ENCODE results near the gene ISG15. TPM values are rescaled to one million over a fixed set of nuclear protein-coding genes. Genes with fewer than 3 reads are reported as not detected.
"Not testable (repeated sequence)": the region's sequence is repeated elsewhere in the genome, so short reads cannot be mapped to it uniquely, and the experiment has no call there.

ISG15 gene
- total RNA-seq, 4 donors from 2014 or later = 36.0 to 70.6 (median 40.8) TPM; not detected in 1

- Histone ChIP-seq H3K4me3 (no peak overlapping the region), H3K36me3 (no peaks in the 10 kb centered on the region), H3K9me3 (no peaks in the 10 kb centered on the region), H3K27ac (no peak overlapping the region), H3K27me3 (no peaks in the 10 kb centered on the region), H3K4me1 (peaks cover 6 to 30% (median 19%) of the 10 kb centered on the region in 4 donors)
- no peak for TF ChIP-seq POLR2A (IDR thresholded peaks at IDR 0.05)
- no peak for TF ChIP-seq POLR2AphosphoS5 (IDR thresholded peaks at IDR 0.05)
- intact Hi-C loops (cut with DNase I; ENCODE audit: low total_unique reads) = loop anchor here (10.0 kb wide), 1 partner anchor 363 kb away; the partner anchor contains the start of gene AURKAIP1
- 77 to 85% methylated on average over 7 to 14 of the region's 14 CpGs for WGBS, 2 donors (ENCODE audit: low coverage in 1 of 2)
- no peak for DNase-seq
- in situ Hi-C loops (cut with MboI; ENCODE audit: low pct_ligation_motif_present in 1 of 4, low pct_unique_long_range_greater_than_20kb in 1 of 4, low sequenced_read_pairs in 3 of 4) = no loop called here
Observed at GRCh38 chr1:1011396-1011949, 1.8 kb upstream of the ISG15 start.

- in situ Hi-C loops (cut with MboI; ENCODE audit: low pct_ligation_motif_present in 1 of 4, low pct_unique_long_range_greater_than_20kb in 1 of 4, low sequenced_read_pairs in 3 of 4); H3K27me3 ChIP-seq; H3K36me3 ChIP-seq; DNase-seq; H3K9me3 ChIP-seq: not testable (repeated sequence)
- WGBS, 2 donors (ENCODE audit: low coverage in 1 of 2) = 0 to 56% methylated on average over 1 to 13 of the region's 13 CpGs
- Histone ChIP-seq H3K4me1 (peaks cover 6 to 26% (median 19%) of the 10 kb centered on the region in 4 donors), H3K4me3 (peak overlapping the region; percentile 44 to 71 (median 60)), H3K27ac (peak overlapping the region; percentile 86 to 90 (median 87))
- intact Hi-C loops (cut with DNase I; ENCODE audit: low total_unique reads) = loop anchor here (10.0 kb wide), 1 partner anchor 362 kb away; the partner anchor contains the start of gene AURKAIP1
Observed at GRCh38 chr1:1012736-1013104, 577 bp upstream of the ISG15 start.

- WGBS, 2 donors (ENCODE audit: low coverage in 1 of 2) = 62% methylated on average over 22 of the region's 41 CpGs; no CpG with 5 or more reads in 1 of the 2 donors
- Histone ChIP-seq H3K4me1 (peaks cover 6 to 30% (median 22%) of the 10 kb centered on the region in 4 donors), H3K36me3 (no peaks in the 10 kb centered on the region), H3K27me3 (no peaks in the 10 kb centered on the region), H3K9me3 (no peaks in the 10 kb centered on the region), H3K4me3 (peak overlapping the region; percentile 44 to 71 (median 60)), H3K27ac (peak overlapping the region; percentile 86 to 90 (median 87))
- TF ChIP-seq POLR2A (IDR thresholded peaks at IDR 0.05) (no peak), EP300 (IDR thresholded peaks at IDR 0.05; ENCODE audit: low read depth) (no peak), POLR2AphosphoS5 (IDR thresholded peaks at IDR 0.05) (no peak), CTCF (IDR thresholded peaks at IDR 0.05) (no peak)
- no peak for DNase-seq
- intact Hi-C loops (cut with DNase I; ENCODE audit: low total_unique reads) = loop anchor here (10.0 kb wide), 1 partner anchor 361 kb away; the partner anchor contains the start of gene AURKAIP1
- in situ Hi-C loops (cut with MboI; ENCODE audit: low pct_ligation_motif_present in 1 of 4, low pct_unique_long_range_greater_than_20kb in 1 of 4, low sequenced_read_pairs in 3 of 4) = no loop called here
Observed at GRCh38 chr1:1013922-1014648, 788 bp downstream of the ISG15 start.

GRCh38 chr1:1014799-1015681 lies 1.7 kb downstream of the ISG15 start:
- H3K36me3 ChIP-seq = no peaks in the 10 kb centered on the region
- TF ChIP-seq CTCF (IDR thresholded peaks at IDR 0.05) (peak in 3 of 5 experiments; percentile 12 to 26 (median 15)), POLR2A (IDR thresholded peaks at IDR 0.05) (no peak)
- H3K4me3 ChIP-seq = peak overlapping the region in 1 of 4 donors; percentile 65
- H3K4me1 ChIP-seq = peaks cover 6 to 31% (median 23%) of the 10 kb centered on the region in 4 donors
- H3K9me3 ChIP-seq = no peaks in the 10 kb centered on the region
- H3K27me3 ChIP-seq = no peaks in the 10 kb centered on the region
- in situ Hi-C loops (cut with MboI; ENCODE audit: low pct_ligation_motif_present in 1 of 4, low pct_unique_long_range_greater_than_20kb in 1 of 4, low sequenced_read_pairs in 3 of 4) (no loop called here), intact Hi-C loops (cut with DNase I; ENCODE audit: low total_unique reads) (loop anchor here (10.0 kb wide), 1 partner anchor 360 kb away; the partner anchor contains the start of gene AURKAIP1)
- 72% methylated on average over 18 of the region's 20 CpGs; no CpG with 5 or more reads in 1 of the 2 donors for WGBS, 2 donors (ENCODE audit: low coverage in 1 of 2)
- DNase-seq = peak; percentile 19
- peak overlapping the region in 3 of 4 donors; percentile 86 to 90 (median 87) for H3K27ac ChIP-seq

GRCh38 chr1:1017397-1018320 lies 4.4 kb downstream of the ISG15 start:
- H3K4me1 ChIP-seq = peaks cover 10 to 41% (median 34%) of the 10 kb centered on the region in 4 donors
- intact Hi-C loops (cut with DNase I; ENCODE audit: low total_unique reads) = loop anchor here (10.0 kb wide), 1 partner anchor 357 kb away; the partner anchor contains the start of gene AURKAIP1
- H3K27ac ChIP-seq; H3K36me3 ChIP-seq; DNase-seq; in situ Hi-C loops (cut with MboI; ENCODE audit: low pct_ligation_motif_present in 1 of 4, low pct_unique_long_range_greater_than_20kb in 1 of 4, low sequenced_read_pairs in 3 of 4); H3K9me3 ChIP-seq; H3K4me3 ChIP-seq; H3K27me3 ChIP-seq: not testable (repeated sequence)
- WGBS, 2 donors (ENCODE audit: low coverage in 1 of 2) = 67% methylated on average over 17 of the region's 17 CpGs; no CpG with 5 or more reads in 1 of the 2 donors

- not testable (repeated sequence) for H3K9me3 ChIP-seq
Observed at GRCh38 chr1:1018321-1018685, 5.0 kb downstream of the ISG15 start.

More at GRCh38 chr1:1018321-1018685, 5.0 kb downstream of the ISG15 start:
- H3K27ac ChIP-seq; in situ Hi-C loops (cut with MboI; ENCODE audit: low pct_ligation_motif_present in 1 of 4, low pct_unique_long_range_greater_than_20kb in 1 of 4, low sequenced_read_pairs in 3 of 4); DNase-seq; H3K36me3 ChIP-seq; H3K27me3 ChIP-seq; H3K4me3 ChIP-seq: not testable (repeated sequence)
- WGBS, 2 donors (ENCODE audit: low coverage in 1 of 2) = 93% methylated on average over 24 of the region's 26 CpGs; no CpG with 5 or more reads in 1 of the 2 donors
- peaks cover 9 to 38% (median 31%) of the 10 kb centered on the region in 4 donors for H3K4me1 ChIP-seq
- intact Hi-C loops (cut with DNase I; ENCODE audit: low total_unique reads) = loop anchor here (10.0 kb wide), 1 partner anchor 356 kb away; the partner anchor contains the start of gene AURKAIP1
